ELF-1 (cell line): ENCODE data around the gene AMZ1.
A peak's percentile ranks its signal among the peaks of the same experiment; 100 is the strongest.

ENCODE experiments used
- DNase-seq: peaks from one replicate; pipeline ENCODE4 v3.0.0-alpha.2; 2016; ENCODE audit warnings: low read depth, low spot score

The AMZ1 gene

DNA sequence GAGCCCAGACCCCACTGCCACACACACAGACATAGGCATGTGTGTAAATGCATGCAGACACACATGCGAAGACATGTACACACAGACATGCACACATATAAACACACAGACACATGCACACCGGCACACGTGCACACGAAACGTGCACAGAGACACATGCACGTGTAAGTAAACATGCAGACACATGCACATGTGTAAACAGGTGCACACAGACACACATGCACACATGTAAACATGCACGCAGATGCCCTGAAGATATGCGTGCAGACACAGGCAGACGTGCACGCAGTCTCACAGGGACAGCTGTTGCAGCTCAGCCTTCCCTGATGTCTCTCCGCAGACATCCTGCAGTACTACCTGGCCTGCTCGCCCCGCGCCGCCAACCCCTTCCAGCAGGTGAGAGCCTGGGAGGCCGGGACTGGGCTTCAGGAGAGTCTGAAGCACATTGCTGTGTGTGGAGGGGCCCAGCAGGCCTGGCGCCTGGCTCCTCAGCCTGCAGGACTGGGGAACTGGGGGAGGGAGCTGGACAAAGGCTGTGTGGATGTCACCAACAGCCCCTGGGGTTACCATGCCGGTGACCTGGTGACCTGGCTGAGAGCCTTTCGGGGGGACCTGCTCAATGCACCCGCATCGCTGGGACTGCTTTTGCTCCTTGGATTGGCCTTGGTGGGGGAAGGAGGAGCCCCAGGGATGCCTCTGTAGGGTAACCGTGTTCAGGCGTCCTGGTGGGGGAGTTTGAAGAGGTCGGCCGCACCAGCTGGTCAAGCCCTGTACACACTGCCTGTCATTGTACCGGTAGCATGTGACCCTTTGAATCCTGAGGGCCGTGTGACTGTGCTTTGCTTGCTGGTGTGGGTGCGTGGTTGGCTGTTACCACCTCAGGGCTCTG, 35.9 kb upstream of the AMZ1 start:
- DNase-seq, result no peak

DNA sequence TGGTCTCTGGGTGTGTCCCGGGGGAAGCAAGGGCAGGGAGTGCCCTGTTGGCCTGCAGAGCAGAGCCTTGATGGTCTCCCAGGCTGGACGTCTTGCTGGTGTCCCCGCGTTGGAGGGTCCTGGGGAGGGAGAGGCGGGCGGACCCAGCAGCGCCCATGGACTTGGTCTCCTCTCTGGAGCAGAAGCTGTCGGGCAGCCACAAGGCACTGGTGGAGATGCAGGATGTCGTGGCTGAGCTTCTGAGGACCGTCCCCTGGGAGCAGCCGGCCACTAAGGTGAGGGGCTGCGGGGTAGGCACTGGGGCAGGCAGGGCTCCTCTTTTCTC, 35.3 kb upstream of the AMZ1 start:
- DNase-seq, result no peak

DNA sequence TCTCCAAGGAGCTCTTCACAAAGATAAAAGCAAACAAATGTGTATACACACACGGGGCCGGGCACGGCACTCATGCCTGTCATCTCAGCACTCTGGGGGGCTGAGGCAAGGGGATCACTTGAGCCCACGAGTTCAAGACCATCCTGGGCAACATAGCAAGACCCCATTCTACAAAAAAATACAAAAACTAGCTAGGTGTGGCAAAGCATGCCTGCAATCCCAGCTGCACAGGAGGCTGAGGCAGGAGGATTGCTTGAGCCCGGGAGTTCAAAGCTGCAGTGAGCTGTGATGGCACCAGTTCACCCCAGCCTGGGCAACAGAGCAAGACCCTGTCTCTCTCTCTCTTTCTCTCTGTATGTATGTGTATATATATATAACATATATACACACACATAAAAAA, 33.9 kb upstream of the AMZ1 start:
- DNase-seq, result no peak

DNA sequence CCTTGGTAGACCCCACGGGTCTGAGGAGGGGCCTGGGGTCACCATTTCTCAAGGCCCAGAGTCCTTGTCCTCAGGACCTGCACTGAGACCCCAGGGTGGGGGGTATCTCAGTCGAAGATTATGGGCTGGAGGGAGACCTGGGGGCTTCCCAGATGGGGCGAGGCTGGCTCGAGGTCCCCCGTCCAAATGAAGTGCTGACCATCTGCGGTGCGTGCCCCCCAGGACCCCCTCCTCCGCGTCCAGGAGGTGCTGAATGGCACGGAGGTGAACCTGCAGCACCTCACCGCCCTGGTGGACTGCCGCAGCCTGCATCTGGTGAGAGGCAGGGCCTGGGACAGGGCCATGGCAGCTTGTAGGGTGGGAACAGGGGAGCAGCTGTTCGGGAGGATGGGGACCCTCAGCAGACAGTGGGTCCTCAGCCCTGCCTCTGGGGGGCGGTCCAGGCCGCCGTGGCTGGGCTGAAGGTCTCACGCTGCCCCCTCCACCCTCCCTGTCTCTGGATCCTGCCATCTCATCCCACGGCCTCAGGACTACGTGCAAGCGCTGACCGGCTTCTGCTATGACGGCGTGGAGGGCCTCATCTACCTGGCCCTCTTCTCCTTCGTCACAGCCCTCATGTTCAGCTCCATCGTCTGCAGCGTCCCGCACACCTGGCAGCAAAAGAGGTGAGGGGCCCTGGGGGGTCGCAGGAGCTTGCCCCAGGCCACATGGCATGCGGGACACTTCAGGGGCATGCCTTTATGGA, 32.0 kb upstream of the AMZ1 start:
- DNase-seq, result no peak

DNA sequence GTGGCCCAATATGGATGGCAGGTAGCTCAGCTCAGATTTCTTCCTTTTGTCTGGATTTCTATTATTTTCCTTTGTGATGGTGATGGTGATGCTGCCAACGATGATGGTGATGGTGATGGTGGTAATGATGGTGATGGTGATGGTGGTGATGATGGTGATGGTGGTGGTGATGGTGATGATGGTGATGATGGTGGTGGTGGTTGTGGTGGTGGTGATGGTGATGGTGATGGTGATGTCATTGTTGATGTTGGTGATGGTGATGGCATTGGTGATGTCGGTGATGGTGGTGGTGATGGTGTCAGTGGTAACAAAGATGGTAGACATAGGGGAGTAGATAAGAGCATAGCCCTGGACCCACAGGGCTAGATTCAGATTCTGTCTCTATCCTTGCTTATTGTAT, 30.8 kb upstream of the AMZ1 start:
- DNase-seq, result no peak

DNA sequence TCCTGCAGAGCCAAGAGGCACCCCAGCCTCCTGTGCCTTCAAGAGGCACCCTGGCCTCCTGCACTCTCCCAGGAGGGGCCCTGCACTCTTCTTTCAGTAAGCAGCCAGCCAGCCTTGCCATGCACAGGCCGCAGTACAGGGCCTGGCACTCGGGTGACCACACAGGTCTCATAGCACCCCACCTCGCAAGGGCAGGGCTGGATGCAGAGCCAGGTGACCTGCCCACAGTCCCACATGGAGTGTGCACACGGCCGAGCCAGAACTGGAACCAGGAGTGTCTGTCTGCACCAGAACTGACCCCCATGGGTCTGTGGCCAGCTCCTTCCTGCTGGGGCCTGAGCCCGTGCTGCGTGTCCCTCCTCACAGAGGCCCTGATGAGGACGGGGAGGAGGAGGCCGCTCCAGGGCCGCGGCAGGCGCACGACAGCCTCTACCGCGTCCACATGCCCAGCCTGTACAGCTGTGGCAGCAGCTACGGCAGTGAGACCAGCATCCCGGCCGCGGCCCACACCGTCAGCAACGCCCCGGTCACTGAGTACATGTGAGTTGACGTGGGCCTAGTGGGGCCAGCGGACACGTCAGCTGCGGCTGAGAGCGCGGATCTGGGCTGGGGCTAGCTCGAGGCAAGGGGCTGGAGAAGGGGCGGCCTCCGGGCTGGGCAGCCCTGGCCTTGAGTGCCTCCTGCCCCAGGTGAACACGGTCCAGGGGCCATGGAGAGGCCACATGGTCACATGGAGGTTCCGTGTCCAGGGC, 29.9 kb upstream of the AMZ1 start:
- no peak for DNase-seq

DNA sequence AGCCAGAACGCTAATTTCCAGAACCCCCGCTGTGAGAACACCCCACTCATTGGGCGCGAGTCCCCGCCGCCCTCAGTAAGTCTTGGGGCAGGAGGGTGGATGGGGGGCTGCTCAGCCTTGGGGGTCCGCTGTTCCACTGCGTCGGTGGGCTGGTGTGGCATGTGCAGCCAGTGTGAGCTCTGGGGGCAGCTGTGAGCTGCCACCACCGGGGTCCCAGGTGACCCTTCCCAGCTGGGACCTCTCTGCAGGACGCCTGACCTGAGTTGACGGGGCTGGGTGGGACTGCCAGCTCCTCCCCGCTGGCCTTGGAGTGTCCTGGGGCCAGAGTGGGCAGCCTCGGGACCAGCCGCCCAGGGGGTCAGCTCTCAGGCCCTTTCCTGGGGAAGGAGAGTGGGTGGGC, 29.1 kb upstream of the AMZ1 start:
- DNase-seq, result no peak

DNA sequence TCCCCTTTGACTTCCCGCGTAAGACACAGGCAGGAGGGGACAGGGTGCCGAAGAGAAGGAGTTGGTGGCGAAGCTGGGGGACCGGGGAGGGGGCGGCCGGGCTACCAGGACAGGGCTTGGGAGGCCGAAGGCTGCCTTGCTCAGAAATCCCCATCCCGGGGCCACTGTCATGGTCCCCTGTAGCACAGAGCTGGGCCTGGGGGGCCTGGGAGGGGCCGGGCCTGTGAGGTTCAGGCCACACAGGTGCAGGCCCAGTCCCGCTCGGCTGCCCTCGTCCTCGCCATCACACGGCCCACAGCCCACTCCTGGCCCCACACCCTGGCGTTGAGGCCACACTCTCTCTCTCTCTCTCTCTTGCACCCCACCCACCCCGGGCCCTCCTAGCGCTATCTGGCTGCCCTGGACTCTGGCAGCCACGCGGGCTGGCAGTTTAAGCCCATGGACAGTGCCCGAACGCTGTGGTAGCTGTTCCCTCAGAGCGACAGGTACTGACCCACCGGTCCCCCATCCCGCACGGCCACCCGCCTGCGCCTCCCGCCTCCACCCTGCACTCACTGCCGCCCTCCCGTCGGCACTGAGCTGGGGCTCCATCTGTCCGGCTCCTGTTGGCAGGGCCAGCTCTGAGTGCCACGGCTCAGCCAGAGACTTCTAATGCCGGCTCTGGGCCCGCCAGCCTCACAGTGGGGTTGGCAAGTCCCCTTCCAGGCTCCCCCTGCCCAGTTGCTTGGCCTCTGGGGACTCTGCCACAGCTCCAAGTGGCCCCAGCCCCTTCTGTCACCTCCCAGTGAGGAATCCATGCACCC, 28.2 kb upstream of the AMZ1 start:
- DNase-seq, result no peak

DNA sequence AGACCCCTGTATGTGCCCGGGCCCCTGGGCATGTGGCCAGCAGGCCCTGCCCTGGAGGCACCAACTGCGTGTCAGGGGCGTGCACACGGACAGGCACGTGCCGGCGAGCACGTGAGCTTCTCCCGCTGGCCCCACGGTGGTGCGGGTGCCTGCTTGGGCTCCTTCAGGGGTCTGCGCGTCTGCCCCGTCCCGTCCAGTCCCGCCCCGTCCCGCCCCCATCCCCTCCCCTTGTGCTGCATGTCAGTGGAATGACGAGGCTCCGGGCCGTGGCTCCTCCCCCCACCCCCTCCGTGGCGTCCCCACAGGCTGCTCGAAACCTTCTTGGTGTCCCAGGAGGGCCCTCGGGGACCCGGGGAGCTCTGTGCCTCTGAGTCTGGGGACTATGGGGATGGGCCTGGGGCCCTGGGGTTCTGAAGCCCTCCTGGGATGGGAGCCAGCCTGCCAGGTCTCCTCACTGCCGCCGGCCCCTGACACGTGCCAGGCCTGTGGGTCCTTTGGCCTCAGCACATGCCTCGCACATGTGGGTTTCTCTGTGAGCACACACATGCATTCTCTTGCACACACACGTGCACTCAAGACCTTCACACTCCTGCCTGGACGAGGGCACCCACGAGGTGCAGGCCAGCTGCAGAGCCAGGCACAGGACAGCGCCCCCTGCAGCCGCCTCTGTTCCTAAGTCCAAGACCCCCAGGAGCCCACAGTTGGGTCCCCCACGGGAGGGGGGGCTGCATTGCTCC, 27.5 kb upstream of the AMZ1 start:
- no peak for DNase-seq

DNA sequence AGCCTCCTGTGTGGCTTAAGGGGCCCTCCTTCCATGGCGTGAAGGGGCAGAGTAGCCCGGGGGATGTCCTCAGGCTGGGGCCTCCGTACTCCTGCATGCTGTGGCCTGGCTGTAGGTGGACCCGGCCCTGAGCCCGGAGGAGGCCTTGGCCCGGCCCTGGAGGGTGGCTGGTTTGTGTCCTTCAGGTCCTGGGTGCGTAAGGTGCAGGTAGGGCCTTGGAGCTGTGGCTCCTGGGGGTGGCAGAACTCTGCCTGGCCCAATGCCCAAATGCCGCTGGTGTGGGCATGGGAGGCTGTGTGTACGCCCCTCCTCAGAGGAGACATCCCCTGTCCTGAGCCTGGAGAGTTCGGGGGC, 26.9 kb upstream of the AMZ1 start:
- no peak for DNase-seq

DNA sequence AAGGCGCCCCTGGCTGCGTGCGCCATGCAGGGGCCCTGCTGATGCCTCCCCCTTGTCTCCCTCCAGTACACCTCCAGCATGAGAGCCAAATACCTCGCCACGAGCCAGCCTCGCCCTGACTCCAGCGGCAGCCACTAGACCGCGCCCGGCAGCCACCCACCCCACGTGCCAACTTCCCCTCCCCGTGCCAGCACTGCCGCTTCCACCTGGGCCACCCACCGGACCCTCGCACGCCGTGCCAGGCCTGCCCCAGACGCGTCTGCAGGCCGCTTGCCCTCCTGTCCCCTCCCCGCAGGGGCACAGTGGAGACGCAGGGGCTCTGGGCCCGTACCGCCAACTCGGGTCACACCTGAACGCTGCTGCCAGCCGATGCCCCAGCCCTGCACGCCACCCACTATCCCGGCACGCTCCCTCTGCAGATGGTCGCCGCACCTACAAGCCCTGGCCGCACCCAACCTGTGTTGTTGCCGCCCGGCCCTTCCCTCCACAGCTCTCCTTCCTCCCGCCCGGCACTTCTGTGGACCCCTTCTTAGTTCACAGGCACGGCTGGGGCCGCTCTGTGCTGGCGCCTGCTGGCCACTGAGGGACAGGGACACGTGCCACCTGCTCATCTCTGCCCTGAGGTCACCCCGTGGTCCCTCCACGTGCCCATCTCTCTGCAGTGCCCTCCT, 26.3 kb upstream of the AMZ1 start:
- DNase-seq, result no peak

DNA sequence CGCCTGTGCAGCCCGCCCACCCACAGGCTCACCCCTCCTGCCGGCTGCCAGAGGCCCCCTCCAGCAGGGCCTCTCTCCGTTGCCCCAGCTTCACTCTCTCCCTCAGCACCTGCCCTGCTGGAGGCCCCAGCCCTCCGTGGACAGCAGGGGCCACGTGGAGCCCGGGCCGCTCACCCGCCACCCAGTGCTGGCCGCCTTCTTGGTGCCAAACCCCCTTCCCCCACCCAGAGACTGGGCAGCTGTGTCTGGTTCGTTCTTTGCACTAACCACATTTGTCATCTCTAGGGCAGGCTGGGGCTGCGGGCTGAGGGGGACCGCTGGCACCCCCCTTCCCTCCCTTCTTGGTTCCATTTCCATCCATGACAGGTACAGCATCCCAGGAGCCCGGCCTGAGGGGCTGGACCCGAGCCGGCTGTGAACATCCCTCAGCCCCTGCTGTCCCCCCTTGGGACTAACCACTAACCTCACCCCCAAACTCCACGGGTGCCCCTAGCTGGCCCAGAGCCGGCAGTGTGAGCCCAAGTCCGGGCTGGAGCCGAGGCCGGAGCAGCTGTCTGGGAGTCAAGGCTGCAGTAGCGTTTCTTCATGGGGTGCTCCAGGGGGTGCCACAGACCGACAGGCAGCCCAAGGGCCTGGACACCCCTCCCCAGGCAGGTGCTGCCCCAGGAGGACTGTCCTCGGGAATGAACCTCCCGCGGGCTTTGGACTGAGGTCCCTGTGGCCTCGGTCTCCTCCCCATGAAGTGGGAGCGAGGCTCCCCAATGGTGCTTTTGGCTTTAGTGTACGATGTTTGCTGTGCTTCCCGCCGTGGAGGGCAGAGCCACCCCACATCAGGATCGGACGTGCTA, 25.5 kb upstream of the AMZ1 start:
- DNase-seq, result no peak

DNA sequence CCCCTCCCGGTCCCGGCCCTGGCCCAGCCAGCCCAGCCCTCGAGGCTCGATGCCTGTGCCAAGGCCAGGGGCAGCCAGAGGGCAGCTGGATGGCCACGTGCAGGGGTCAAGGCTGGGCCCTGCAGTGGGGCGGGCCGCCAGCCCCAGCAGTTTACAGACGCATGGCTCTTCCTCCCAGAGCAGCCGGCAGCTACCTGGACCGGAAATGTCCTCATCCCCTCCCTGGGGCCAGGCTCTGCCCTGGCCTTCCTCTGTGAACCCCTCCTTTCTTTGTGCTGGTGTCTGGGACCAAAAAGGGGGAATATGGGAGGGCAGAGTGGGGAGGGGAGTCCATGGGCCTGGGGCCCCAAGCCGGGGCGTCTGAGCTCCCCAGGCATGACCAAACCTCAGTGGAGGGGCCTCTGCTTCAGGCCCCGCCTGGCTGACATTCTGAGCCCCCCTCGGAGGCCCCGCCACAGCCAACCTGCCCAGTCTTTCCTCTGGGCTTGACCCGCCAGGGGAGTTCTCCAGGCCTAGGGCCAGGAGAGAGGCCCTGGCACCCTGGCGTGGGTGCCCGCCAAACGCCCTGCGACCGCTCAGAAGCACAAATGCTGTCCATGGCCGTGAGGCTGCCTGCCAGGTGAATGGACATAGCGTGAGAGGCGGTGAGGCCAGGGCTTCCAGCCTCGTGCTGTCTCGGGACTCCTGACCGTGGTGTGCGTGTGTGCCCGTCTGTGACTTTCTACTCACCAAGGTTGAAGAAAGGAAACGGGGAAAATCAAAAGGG, 24.7 kb upstream of the AMZ1 start:
- no peak for DNase-seq

DNA sequence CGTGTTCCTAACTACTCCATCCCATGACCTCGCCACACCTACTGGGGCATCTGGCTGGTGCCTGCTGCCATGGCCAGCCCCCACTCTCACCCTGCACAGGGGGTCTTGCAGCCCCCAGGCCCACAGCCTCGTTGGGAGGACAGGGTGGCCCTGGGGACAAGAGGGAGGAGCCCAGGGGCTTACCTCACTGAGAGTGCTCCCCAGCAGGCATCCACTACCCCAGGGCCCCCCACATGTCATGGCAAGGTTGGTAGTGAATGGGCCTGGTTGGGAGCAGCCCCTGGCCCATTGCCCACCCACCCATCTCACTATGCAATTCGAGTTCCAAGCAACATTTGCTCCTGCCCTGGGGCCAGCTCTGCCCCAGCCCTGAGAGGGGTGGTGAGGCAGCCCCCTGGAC, 24.0 kb upstream of the AMZ1 start:
- DNase-seq, result no peak

DNA sequence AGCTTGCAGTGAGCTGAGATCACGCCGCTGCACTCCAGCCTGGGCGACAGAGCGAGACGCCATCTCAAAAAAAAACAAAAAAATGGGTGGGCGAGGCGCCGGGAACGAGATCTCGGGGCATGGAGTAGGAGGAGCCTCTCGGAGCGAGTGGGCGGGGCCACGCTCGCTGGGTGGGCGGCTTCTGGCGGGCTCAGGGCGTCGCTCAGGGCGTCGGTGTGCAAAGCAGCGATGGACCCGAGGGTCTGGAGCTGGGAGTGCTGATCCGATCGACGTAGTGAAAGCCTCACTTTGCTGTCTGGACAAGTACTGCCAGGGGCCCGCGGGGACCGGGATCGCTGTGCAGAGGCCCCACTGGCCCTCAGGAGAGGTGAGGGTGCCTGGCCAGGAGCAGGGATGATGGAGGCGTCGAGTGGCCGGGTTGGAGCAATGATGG, 22.6 kb upstream of the AMZ1 start:
- peak; percentile 79 for DNase-seq

DNA sequence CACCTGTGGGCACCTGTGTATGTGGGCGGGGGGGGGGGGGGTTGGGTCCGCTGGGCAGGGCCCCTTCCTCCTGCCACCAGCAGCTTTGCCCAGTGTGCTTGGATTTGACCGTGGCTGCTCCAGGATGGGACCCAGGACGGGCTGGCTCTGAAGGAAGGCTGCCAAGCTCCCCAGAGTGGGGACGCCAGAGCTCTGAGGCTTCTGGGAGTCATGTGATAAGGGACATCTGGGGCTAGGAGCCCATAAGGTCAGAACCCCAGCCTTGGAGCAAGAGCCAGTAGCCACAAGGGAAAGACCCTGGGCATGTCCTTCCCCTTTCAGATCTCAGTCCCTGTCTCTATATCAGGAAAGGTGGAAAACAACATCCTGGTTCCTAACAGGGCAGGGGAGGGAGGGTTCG, 21.8 kb upstream of the AMZ1 start:
- no peak for DNase-seq

DNA sequence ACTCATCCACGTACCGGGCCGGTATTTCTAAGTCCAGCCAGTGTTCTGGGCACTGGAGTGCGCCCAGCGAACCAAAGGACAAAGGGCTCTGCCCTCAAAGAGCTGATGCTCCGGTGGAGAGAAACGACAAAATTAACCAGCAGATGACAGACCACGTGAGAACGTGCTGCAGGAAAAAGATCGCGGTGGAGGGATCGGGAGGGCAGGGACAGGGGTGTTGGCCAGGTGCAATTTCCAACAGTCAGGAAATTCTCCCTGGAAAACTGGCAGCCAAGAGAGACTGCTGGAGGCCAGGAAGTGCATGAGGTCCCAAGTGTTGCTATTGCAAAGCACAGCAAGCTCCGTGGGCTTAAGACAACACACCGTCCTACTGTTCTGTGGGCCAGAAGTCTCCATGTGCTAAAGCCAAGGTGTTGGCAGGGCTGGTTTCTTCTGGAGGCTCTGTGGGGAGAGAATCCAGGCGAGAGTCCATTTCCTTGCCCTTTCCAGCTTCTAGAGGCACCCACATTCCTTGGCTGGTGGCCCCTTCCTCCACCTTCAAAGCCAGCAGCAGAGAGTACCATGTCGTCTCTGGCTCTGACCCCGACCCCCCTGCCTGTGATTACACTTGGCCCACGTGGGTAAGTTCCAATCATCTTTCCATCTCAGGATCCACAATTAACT, 21.3 kb upstream of the AMZ1 start:
- DNase-seq, result no peak

DNA sequence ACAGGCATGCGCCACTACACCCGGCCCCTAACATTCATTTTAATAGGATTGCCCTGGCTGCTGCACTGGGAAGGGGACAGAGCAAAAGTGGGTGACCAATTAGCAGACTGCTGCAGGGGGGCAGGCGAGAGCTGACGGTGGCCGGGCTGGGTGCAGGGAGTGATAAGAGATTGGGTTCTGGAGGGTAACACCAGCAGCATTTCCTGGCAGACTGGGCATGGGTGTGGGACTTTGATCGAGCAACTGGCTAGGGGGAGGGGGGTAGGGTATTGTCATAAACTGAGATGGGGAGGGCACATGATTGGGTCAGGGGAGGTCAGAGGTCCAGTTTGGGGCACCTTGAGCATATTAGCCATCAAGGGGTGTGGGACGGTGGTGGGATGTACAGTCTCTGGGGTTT, 20.2 kb upstream of the AMZ1 start:
- no peak for DNase-seq
